NCI-H2029 (cell line): ENCODE measurements around the gene EEF1AKMT2.
A peak's percentile ranks its signal among the peaks of the same experiment; 100 is the strongest.
"Not testable (repeated sequence)": the region's sequence is repeated elsewhere in the genome, so short reads cannot be mapped to it uniquely, and the experiment has no call there.

ENCODE experiments used
- DNase-seq: peaks from one replicate; lab custom pipeline; 2025; lab: John Stamatoyannopoulos, UW

Gene EEF1AKMT2

GRCh38 chr10:124791547-124792348 is at the start of gene EEF1AKMT2:
Gene EEF1AKMT2, minus strand, starts transcription at chr10:124791887. Its CDS starts 54 bp downstream, at chr10:124791833.
- peak; percentile 31 for DNase-seq

- DNase-seq = no peak
Observed at GRCh38 chr10:124837687-124838086, 46.0 kb upstream of the EEF1AKMT2 start.

GRCh38 chr10:124831116-124831515 is 39.4 kb upstream of the EEF1AKMT2 start:
- DNase-seq = no peak

GRCh38 chr10:124830445-124830844 is 38.8 kb upstream of the EEF1AKMT2 start:
- no peak for DNase-seq

GRCh38 chr10:124829447-124830115 is 37.9 kb upstream of the EEF1AKMT2 start:
- no peak for DNase-seq

GRCh38 chr10:124827474-124827873 is 35.8 kb upstream of the EEF1AKMT2 start:
- no peak for DNase-seq

GRCh38 chr10:124826262-124826661 is 34.6 kb upstream of the EEF1AKMT2 start:
- no peak for DNase-seq

- DNase-seq = no peak
Observed at GRCh38 chr10:124825702-124826101, 34.0 kb upstream of the EEF1AKMT2 start.

- not testable (repeated sequence) for DNase-seq
Observed at GRCh38 chr10:124824932-124825331, 33.2 kb upstream of the EEF1AKMT2 start.

- DNase-seq = no peak
Observed at GRCh38 chr10:124824507-124824906, 32.8 kb upstream of the EEF1AKMT2 start.

- no peak for DNase-seq
Observed at GRCh38 chr10:124821520-124821919, 29.8 kb upstream of the EEF1AKMT2 start.

GRCh38 chr10:124820121-124820520 is 28.4 kb upstream of the EEF1AKMT2 start:
- peak; percentile 14 for DNase-seq

GRCh38 chr10:124802313-124802675 is 10.6 kb upstream of the EEF1AKMT2 start:
- DNase-seq = no peak

GRCh38 chr10:124799211-124799610 is 7.5 kb upstream of the EEF1AKMT2 start:
- DNase-seq = no peak

GRCh38 chr10:124798781-124799180 is 7.1 kb upstream of the EEF1AKMT2 start:
- DNase-seq = no peak

GRCh38 chr10:124798364-124798763 is 6.7 kb upstream of the EEF1AKMT2 start:
- DNase-seq = no peak

- no peak for DNase-seq
Observed at GRCh38 chr10:124792998-124793352, 1.3 kb upstream of the EEF1AKMT2 start.

- not testable (repeated sequence) for DNase-seq
Observed at GRCh38 chr10:124782900-124783299, 8.8 kb downstream of the EEF1AKMT2 start.

GRCh38 chr10:124768791-124769190 is 22.9 kb downstream of the EEF1AKMT2 start:
- no peak for DNase-seq

- no peak for DNase-seq
Observed at GRCh38 chr10:124765256-124765655, 26.4 kb downstream of the EEF1AKMT2 start.

GRCh38 chr10:124763267-124763666 is 28.4 kb downstream of the EEF1AKMT2 start:
- DNase-seq = no peak

GRCh38 chr10:124762281-124762680 is 29.4 kb downstream of the EEF1AKMT2 start:
- no peak for DNase-seq

- no peak for DNase-seq
Observed at GRCh38 chr10:124756156-124756903, 35.4 kb downstream of the EEF1AKMT2 start.
